ENCODE results near the gene SNRPA1.

- TF ChIP-seq, protein P1, sequence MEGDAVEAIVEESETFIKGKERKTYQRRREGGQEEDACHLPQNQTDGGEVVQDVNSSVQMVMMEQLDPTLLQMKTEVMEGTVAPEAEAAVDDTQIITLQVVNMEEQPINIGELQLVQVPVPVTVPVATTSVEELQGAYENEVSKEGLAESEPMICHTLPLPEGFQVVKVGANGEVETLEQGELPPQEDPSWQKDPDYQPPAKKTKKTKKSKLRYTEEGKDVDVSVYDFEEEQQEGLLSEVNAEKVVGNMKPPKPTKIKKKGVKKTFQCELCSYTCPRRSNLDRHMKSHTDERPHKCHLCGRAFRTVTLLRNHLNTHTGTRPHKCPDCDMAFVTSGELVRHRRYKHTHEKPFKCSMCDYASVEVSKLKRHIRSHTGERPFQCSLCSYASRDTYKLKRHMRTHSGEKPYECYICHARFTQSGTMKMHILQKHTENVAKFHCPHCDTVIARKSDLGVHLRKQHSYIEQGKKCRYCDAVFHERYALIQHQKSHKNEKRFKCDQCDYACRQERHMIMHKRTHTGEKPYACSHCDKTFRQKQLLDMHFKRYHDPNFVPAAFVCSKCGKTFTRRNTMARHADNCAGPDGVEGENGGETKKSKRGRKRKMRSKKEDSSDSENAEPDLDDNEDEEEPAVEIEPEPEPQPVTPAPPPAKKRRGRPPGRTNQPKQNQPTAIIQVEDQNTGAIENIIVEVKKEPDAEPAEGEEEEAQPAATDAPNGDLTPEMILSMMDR (IDR thresholded peaks at IDR 0.05) = no peak
- TF ChIP-seq EP300 (IDR thresholded peaks at IDR 0.05) (no peak), POLR2A (IDR thresholded peaks at IDR 0.05) (no peak)
These were observed 30.4 kb upstream of the SNRPA1 start for GRCh38 chr15:101325263-101326025.
